SK-N-MC (cell line): ENCODE measurements around the gene CELF1.

ENCODE experiments used
- DNase-seq: peaks from one replicate; pipeline ENCODE4 v3.0.0-alpha.2; 2011; ENCODE audit warnings: low read depth, low spot score
- H3K27ac ChIP-seq: fragments of 200-600 bp; sonication (generic); 2 replicates; pipeline ENCODE4 v1.5.1; 2016; ENCODE audit warnings: mixed run types
- H3K36me3 ChIP-seq: fragments of 200-600 bp; sonication (generic); 2 replicates; pipeline ENCODE4 v1.6.1; 2017; ENCODE audit warnings: antibody characterized with exemption, low read length, mixed read lengths; ENCODE audit not compliant: insufficient read depth
- H3K4me3 ChIP-seq: fragments of 200-600 bp; sonication (generic); 2 replicates; pipeline ENCODE4 v1.5.1; 2016
- H3K9ac ChIP-seq: fragments of 200-600 bp; sonication (generic); 2 replicates; pipeline ENCODE4 v1.8.0; 2017; ENCODE audit warnings: mixed run types, mixed read lengths; ENCODE audit not compliant: insufficient read length
- H3K9me3 ChIP-seq: fragments of 200-600 bp; sonication (generic); 2 replicates; pipeline ENCODE4 v1.6.1; 2017; ENCODE audit warnings: low read depth, mild to moderate bottlenecking, antibody characterized with exemption, low read length, moderate library complexity, mixed read lengths
- EZH2 ChIP-seq: fragments of 200-600 bp; sonication (generic); IDR thresholded peaks from one replicate; pipeline ENCODE4 v1.6.1; 2017; ENCODE audit warnings: antibody characterized with exemption
- FOXP2 ChIP-seq: optimal IDR thresholded peaks from 2 replicates; pipeline ENCODE3; 2011; ENCODE audit warnings: mild to moderate bottlenecking, moderate library complexity; ENCODE audit not compliant: insufficient read depth; ENCODE audit errors: extremely low read length, control extremely low read depth
- POLR2AphosphoS5 ChIP-seq: IDR thresholded peaks from 2 replicates; pipeline ENCODE4 v1.6.1; 2012; ENCODE audit warnings: mild to moderate bottlenecking, low read depth, low read length, borderline replicate concordance

The CELF1 gene

GRCh38 chr11:47511917-47512316 lies 41.0 kb downstream of the CELF1 start:
- Histone ChIP-seq H3K36me3 (no peaks in the 10 kb centered on the region), H3K9me3 (no peaks in the 10 kb centered on the region), H3K27ac (peak overlapping the region; percentile 58; the same call in 1 of the 2 replicates), H3K4me3 (no peak overlapping the region), H3K9ac (no peak overlapping the region)
- no peak for TF ChIP-seq POLR2AphosphoS5
- no peak for TF ChIP-seq FOXP2
- no peak for TF ChIP-seq EZH2
- no peak for DNase-seq

GRCh38 chr11:47510209-47510608 lies 42.7 kb downstream of the CELF1 start:
- no peaks in the 10 kb centered on the region for H3K9me3 ChIP-seq
- H3K36me3 ChIP-seq = no peaks in the 10 kb centered on the region
- DNase-seq = no peak
- no peak overlapping the region for H3K4me3 ChIP-seq
- TF ChIP-seq FOXP2 (no peak), POLR2AphosphoS5 (no peak), EZH2 (no peak)
- no peak overlapping the region for H3K27ac ChIP-seq
- no peak overlapping the region for H3K9ac ChIP-seq

GRCh38 chr11:47509077-47509536 lies 43.8 kb downstream of the CELF1 start:
- Histone ChIP-seq H3K36me3 (no peaks in the 10 kb centered on the region), H3K27ac (peak overlapping the region; percentile 2; the same call in 1 of the 2 replicates), H3K9ac (no peak overlapping the region), H3K4me3 (no peak overlapping the region), H3K9me3 (no peaks in the 10 kb centered on the region)
- no peak for DNase-seq
- TF ChIP-seq FOXP2 = no peak

- TF ChIP-seq EZH2 (no peak), POLR2AphosphoS5 (no peak), FOXP2 (no peak)
- no peak overlapping the region for H3K9ac ChIP-seq
- DNase-seq = no peak
- H3K9me3 ChIP-seq = no peaks in the 10 kb centered on the region
- H3K36me3 ChIP-seq = no peaks in the 10 kb centered on the region
- no peak overlapping the region for H3K4me3 ChIP-seq
- 0 out of 2 replicates have a peak overlapping the region, but pooled peaks have one; percentile 10 for H3K27ac ChIP-seq
These were observed 44.5 kb downstream of the CELF1 start for GRCh38 chr11:47508240-47508957.

GRCh38 chr11:47507563-47508239 lies 45.2 kb downstream of the CELF1 start:
- peak overlapping the region; percentile 69; the same call in 1 of the 2 replicates for H3K27ac ChIP-seq

GRCh38 chr11:47506795-47507562 lies 46.0 kb downstream of the CELF1 start:
- DNase-seq = no peak
- TF ChIP-seq POLR2AphosphoS5 (no peak), FOXP2 (no peak), EZH2 (no peak)
- Histone ChIP-seq H3K4me3 (no peak overlapping the region), H3K36me3 (peaks cover 6% of the 10 kb centered on the region; the same call in 1 of the 2 replicates), H3K9ac (no peak overlapping the region), H3K9me3 (no peaks in the 10 kb centered on the region), H3K27ac (peak overlapping the region; percentile 69)

More at GRCh38 chr11:47507563-47508239, 45.2 kb downstream of the CELF1 start:
- DNase-seq = no peak
- H3K9ac ChIP-seq = no peak overlapping the region
- H3K4me3 ChIP-seq = no peak overlapping the region
- H3K9me3 ChIP-seq = no peaks in the 10 kb centered on the region
- H3K36me3 ChIP-seq = peaks cover 6% of the 10 kb centered on the region; the same call in 1 of the 2 replicates
- TF ChIP-seq FOXP2 (no peak), POLR2AphosphoS5 (no peak), EZH2 (no peak)

GRCh38 chr11:47506373-47506772 lies 46.6 kb downstream of the CELF1 start:
- Histone ChIP-seq H3K9ac (no peak overlapping the region), H3K27ac (peak overlapping the region; percentile 69; the same call in 1 of the 2 replicates), H3K36me3 (peaks cover 6% of the 10 kb centered on the region; the same call in 1 of the 2 replicates), H3K9me3 (no peaks in the 10 kb centered on the region), H3K4me3 (no peak overlapping the region)
- no peak for DNase-seq
- TF ChIP-seq FOXP2 (no peak), EZH2 (no peak), POLR2AphosphoS5 (no peak)

GRCh38 chr11:47504910-47505309 lies 48.0 kb downstream of the CELF1 start:
- Histone ChIP-seq H3K27ac (no peak overlapping the region), H3K9ac (no peak overlapping the region), H3K4me3 (no peak overlapping the region), H3K36me3 (peaks cover 12% of the 10 kb centered on the region), H3K9me3 (no peaks in the 10 kb centered on the region)
- TF ChIP-seq FOXP2 (no peak), EZH2 (no peak), POLR2AphosphoS5 (no peak)
- DNase-seq = no peak
